ENCODE results near the gene FAM240A. TPM values are rescaled to one million over a fixed set of nuclear protein-coding genes. Genes with fewer than 3 reads are reported as not detected.

Gene FAM240A
- total RNA-seq, result under 1 TPM in 1 of 8 experiments, not detected in 7; 0.28 TPM

DNA sequence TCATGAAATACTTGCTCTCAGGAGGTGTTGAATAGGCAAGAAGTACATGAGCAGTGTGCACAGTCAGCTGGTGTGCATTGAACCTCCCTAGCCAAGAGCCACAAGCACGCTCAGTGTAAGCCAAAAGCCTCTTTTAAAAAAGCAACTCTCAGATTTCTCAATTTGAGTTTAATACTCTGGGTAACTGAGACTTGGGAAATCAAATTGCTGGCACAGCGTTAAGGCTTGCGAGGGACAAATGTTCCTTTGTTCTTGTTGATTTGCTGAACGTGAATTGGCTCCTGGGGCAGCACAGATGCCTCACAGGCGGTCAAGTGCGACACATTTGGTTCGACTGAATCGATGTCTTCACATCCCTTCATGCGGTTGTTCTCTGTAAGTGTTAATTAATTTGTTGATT lies at the start of gene FAM240A:
Gene FAM240A (plus strand): TSS at position 202 of the 400 bp plus-strand sequence. CDS start 159 bp downstream, at position 361.
- in situ Hi-C loops (cut with MboI; ENCODE audit: low pct_unique_long_range_greater_than_20kb in 2 of 9, low sequenced_read_pairs in 9 of 9, unreplicated experiment in 9 of 9), result no loop called here
- Histone ChIP-seq H3K4me3 (no peak within 1 kb of the TSS), H3K27ac (no peak within 1 kb of the TSS), H3K4me1 (replicated peaks in 1 of 2) (peaks cover 0 to 8% of the 10 kb centered on the region in 2 donors)
- 4 to 80% (median 51%) methylated on average over 1 to 9 of the region's 9 CpGs; no CpG with 5 or more reads in 1 of the 10 experiments for WGBS, 10 experiments
- ATAC-seq (replicated peaks in 6 of 8), result peak in 4 of 8 experiments; percentile 19 to 33 (median 27)

- no peak overlapping the region for H3K4me3 ChIP-seq
- ATAC-seq (replicated peaks in 6 of 8), result peak in 3 of 8 experiments; percentile 71 to 85 (median 76)
- peaks cover 8 to 27% of the 10 kb centered on the region in 2 donors for H3K4me1 ChIP-seq (replicated peaks in 1 of 2)
- in situ Hi-C loops (cut with MboI; ENCODE audit: low pct_unique_long_range_greater_than_20kb in 2 of 9, low sequenced_read_pairs in 9 of 9, unreplicated experiment in 9 of 9), result no loop called here
- no peak overlapping the region for H3K27ac ChIP-seq
- 0 to 100% (median 57%) methylated on average over 1 to 2 of the region's 5 CpGs; no CpG with 5 or more reads in 4 of the 10 experiments for WGBS, 10 experiments
Observed at GRCh38 chr3:46564190-46565021, 47.9 kb upstream of the FAM240A start.

GRCh38 chr3:46565077-46565476 lies 47.2 kb upstream of the FAM240A start:
- Histone ChIP-seq H3K4me3 (no peak overlapping the region), H3K4me1 (replicated peaks in 1 of 2) (peaks cover 8 to 27% of the 10 kb centered on the region in 2 donors), H3K27ac (no peak overlapping the region)
- WGBS, 10 experiments, result 0 to 100% (median 52%) methylated on average over 1 to 3 of the region's 4 CpGs; no CpG with 5 or more reads in 3 of the 10 experiments
- in situ Hi-C loops (cut with MboI; ENCODE audit: low pct_unique_long_range_greater_than_20kb in 2 of 9, low sequenced_read_pairs in 9 of 9, unreplicated experiment in 9 of 9), result no loop called here
- ATAC-seq (replicated peaks in 6 of 8), result peak in 3 of 8 experiments; percentile 34 to 57 (median 35)

GRCh38 chr3:46565607-46566039 lies 46.7 kb upstream of the FAM240A start:
- ATAC-seq (replicated peaks in 6 of 8), result peak; percentile 9 to 60 (median 47)
- in situ Hi-C loops (cut with MboI; ENCODE audit: low pct_unique_long_range_greater_than_20kb in 2 of 9, low sequenced_read_pairs in 9 of 9, unreplicated experiment in 9 of 9), result no loop called here
- Histone ChIP-seq H3K4me1 (replicated peaks in 1 of 2) (peaks cover 8 to 27% of the 10 kb centered on the region in 2 donors), H3K27ac (no peak overlapping the region), H3K4me3 (peak overlapping the region; percentile 14 to 34 (median 20))
- WGBS, 10 experiments, result 6 to 48% (median 13%) methylated on average over 2 to 12 of the region's 21 CpGs; no CpG with 5 or more reads in 5 of the 10 experiments

DNA sequence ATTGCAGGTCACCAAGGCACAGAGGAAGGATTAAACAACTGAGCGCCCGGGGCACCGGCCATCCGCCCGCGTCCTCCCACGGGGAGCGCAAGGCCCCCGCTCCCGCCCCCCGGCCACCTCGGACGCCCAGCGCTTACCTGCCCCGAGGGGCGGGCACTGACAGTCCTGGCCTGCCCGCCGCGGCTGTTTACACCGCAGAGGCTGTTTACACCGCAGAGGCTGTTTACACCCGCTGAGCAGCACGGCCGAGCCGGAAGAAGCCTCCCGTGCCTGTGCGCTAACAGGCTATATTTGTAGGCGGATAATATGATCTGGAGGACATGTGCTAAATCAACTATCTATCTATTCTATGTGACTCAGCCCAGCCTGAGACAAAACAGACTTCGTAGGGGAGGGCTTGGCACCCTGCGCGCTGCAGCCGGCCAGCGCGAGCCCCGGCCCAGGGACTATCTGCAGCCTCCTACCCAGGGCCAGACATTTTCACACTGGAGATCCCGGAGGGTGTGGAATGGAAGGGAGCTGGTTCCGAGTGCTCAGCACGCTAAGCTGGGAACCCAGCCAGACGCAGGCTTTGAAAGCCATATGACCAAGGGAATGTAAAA lies 46.2 kb upstream of the FAM240A start, which contains the start of gene LRRC2:
Gene LRRC2 (minus strand): TSS at position 263 of the 602 bp plus-strand sequence. CDS start 14,711 bp downstream, outside the sequence.
- 0 to 46% (median 0%) methylated on average over 1 to 5 of the region's 39 CpGs; no CpG with 5 or more reads in 3 of the 10 experiments for WGBS, 10 experiments
- Histone ChIP-seq H3K4me3 (peak within 1 kb of the TSS; percentile 14 to 34 (median 20)), H3K4me1 (replicated peaks in 1 of 2) (peaks cover 5 to 23% of the 10 kb centered on the region in 2 donors), H3K27ac (no peak within 1 kb of the TSS)
- ATAC-seq (replicated peaks in 6 of 8), result peak; percentile 54 to 87 (median 84)
- in situ Hi-C loops (cut with MboI; ENCODE audit: low pct_unique_long_range_greater_than_20kb in 2 of 9, low sequenced_read_pairs in 9 of 9, unreplicated experiment in 9 of 9), result no loop called here

- H3K27ac ChIP-seq, result no peak overlapping the region
- in situ Hi-C loops (cut with MboI; ENCODE audit: low pct_unique_long_range_greater_than_20kb in 2 of 9, low sequenced_read_pairs in 9 of 9, unreplicated experiment in 9 of 9), result no loop called here
- no peak for ATAC-seq (replicated peaks in 6 of 8)
- peaks cover 0 to under 1% of the 10 kb centered on the region in 2 donors for H3K4me1 ChIP-seq (replicated peaks in 1 of 2)
- H3K4me3 ChIP-seq, result no peak overlapping the region
- 44 to 100% (median 71%) methylated on average over 1 to 3 of the region's 3 CpGs; no CpG with 5 or more reads in 2 of the 10 experiments for WGBS, 10 experiments
Observed at GRCh38 chr3:46571684-46572083, 40.6 kb upstream of the FAM240A start.

- ATAC-seq (replicated peaks in 6 of 8), result no peak
- peaks cover 0 to 5% of the 10 kb centered on the region in 2 donors for H3K4me1 ChIP-seq (replicated peaks in 1 of 2)
- 31 to 64% (median 46%) methylated on average over 2 to 4 of the region's 4 CpGs; no CpG with 5 or more reads in 2 of the 10 experiments for WGBS, 10 experiments
- H3K4me3 ChIP-seq, result no peak overlapping the region
- in situ Hi-C loops (cut with MboI; ENCODE audit: low pct_unique_long_range_greater_than_20kb in 2 of 9, low sequenced_read_pairs in 9 of 9, unreplicated experiment in 9 of 9), result no loop called here
- no peak overlapping the region for H3K27ac ChIP-seq
Observed at GRCh38 chr3:46573701-46574100, 38.6 kb upstream of the FAM240A start.

GRCh38 chr3:46574243-46574646 lies 38.1 kb upstream of the FAM240A start:
- peak in 3 of 8 experiments; percentile 55 to 74 (median 63) for ATAC-seq (replicated peaks in 6 of 8)
- peaks cover 0 to 5% of the 10 kb centered on the region in 2 donors for H3K4me1 ChIP-seq (replicated peaks in 1 of 2)

GRCh38 chr3:46574881-46575576 lies 37.3 kb upstream of the FAM240A start:
- H3K4me3 ChIP-seq, result no peak overlapping the region
- in situ Hi-C loops (cut with MboI; ENCODE audit: low pct_unique_long_range_greater_than_20kb in 2 of 9, low sequenced_read_pairs in 9 of 9, unreplicated experiment in 9 of 9), result no loop called here
- 0 to 92% (median 52%) methylated on average over 1 to 5 of the region's 5 CpGs; no CpG with 5 or more reads in 2 of the 10 experiments for WGBS, 10 experiments
- H3K27ac ChIP-seq, result no peak overlapping the region
- peaks cover 0 to 5% of the 10 kb centered on the region in 2 donors for H3K4me1 ChIP-seq (replicated peaks in 1 of 2)
- no peak for ATAC-seq (replicated peaks in 6 of 8)

More at GRCh38 chr3:46574243-46574646, 38.1 kb upstream of the FAM240A start:
- no peak overlapping the region for H3K27ac ChIP-seq
- in situ Hi-C loops (cut with MboI; ENCODE audit: low pct_unique_long_range_greater_than_20kb in 2 of 9, low sequenced_read_pairs in 9 of 9, unreplicated experiment in 9 of 9), result no loop called here
- no peak overlapping the region for H3K4me3 ChIP-seq
- WGBS, 10 experiments, result 40 to 100% (median 73%) methylated on average over 1 to 2 of the region's 2 CpGs; no CpG with 5 or more reads in 3 of the 10 experiments

GRCh38 chr3:46575577-46576222 lies 36.6 kb upstream of the FAM240A start:
- in situ Hi-C loops (cut with MboI; ENCODE audit: low pct_unique_long_range_greater_than_20kb in 2 of 9, low sequenced_read_pairs in 9 of 9, unreplicated experiment in 9 of 9), result no loop called here
- Histone ChIP-seq H3K4me1 (replicated peaks in 1 of 2) (peaks cover 0 to 5% of the 10 kb centered on the region in 2 donors), H3K4me3 (no peak overlapping the region), H3K27ac (no peak overlapping the region)
- 17 to 90% (median 54%) methylated on average over 1 to 8 of the region's 11 CpGs; no CpG with 5 or more reads in 6 of the 10 experiments for WGBS, 10 experiments
- no peak for ATAC-seq (replicated peaks in 6 of 8)

GRCh38 chr3:46576386-46576785 lies 35.9 kb upstream of the FAM240A start:
- H3K27ac ChIP-seq, result no peak overlapping the region
- in situ Hi-C loops (cut with MboI; ENCODE audit: low pct_unique_long_range_greater_than_20kb in 2 of 9, low sequenced_read_pairs in 9 of 9, unreplicated experiment in 9 of 9), result no loop called here
- ATAC-seq (replicated peaks in 6 of 8), result no peak
- WGBS, 10 experiments, result 20 to 94% (median 73%) methylated on average over 2 to 10 of the region's 10 CpGs
- H3K4me1 ChIP-seq (replicated peaks in 1 of 2), result peaks cover 0 to 5% of the 10 kb centered on the region in 2 donors
- no peak overlapping the region for H3K4me3 ChIP-seq

DNA sequence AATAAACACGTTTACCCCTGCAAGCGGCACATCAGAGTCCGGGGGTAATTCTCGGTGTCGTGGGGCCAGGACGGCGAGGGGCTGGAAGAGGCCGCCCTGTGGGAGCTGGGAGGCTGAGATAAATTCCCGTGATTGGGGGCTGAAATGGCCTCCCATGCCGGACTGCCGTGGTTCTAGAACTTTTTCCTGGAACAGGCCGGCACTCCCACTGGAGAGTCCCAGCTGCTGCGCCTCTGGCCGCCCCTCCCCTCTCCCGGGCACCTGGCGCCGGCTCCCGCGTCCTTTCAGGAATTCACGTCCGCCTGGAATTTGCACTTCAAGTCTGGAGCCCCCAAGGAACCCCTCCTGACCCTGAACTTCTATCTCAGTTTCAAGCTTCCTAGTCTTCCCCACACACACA lies 35.4 kb upstream of the FAM240A start:
- H3K4me1 ChIP-seq (replicated peaks in 1 of 2), result peaks cover 0 to 5% of the 10 kb centered on the region in 2 donors
- H3K27ac ChIP-seq, result no peak overlapping the region
- in situ Hi-C loops (cut with MboI; ENCODE audit: low pct_unique_long_range_greater_than_20kb in 2 of 9, low sequenced_read_pairs in 9 of 9, unreplicated experiment in 9 of 9), result no loop called here
- H3K4me3 ChIP-seq, result no peak overlapping the region
- no peak for ATAC-seq (replicated peaks in 6 of 8)
- WGBS, 10 experiments, result 0 to 60% (median 36%) methylated on average over 2 to 14 of the region's 21 CpGs; no CpG with 5 or more reads in 5 of the 10 experiments
